Neuronal stem cell (in vitro differentiated cells): ENCODE results near the gene ASPRV1.

ENCODE experiments used
- DNase-seq: peaks from one replicate; pipeline ENCODE4 v3.0.0-alpha.2; 2013; ENCODE audit warnings: low spot score
- H2AFZ ChIP-seq: one replicate; pipeline ENCODE4 v1.6.1; 2013; ENCODE audit warnings: mild to moderate bottlenecking, low read length, inconsistent platforms
- H2AK5ac ChIP-seq: 2 replicates; pipeline ENCODE4 v1.6.1; 2013; ENCODE audit warnings: low read depth, mild to moderate bottlenecking, inconsistent platforms, low read length, moderate library complexity, mixed read lengths
- H2BK120ac ChIP-seq: 2 replicates; pipeline ENCODE4 v1.6.1; 2013; ENCODE audit warnings: low read depth, mild to moderate bottlenecking, inconsistent platforms, low read length, moderate library complexity, mixed read lengths
- H2BK12ac ChIP-seq: one replicate; pipeline ENCODE4 v1.6.1; 2013; ENCODE audit warnings: low read length, inconsistent platforms
- H2BK15ac ChIP-seq: 2 replicates; pipeline ENCODE4 v1.6.1; 2013; ENCODE audit warnings: mild to moderate bottlenecking, low read length, inconsistent platforms, mixed read lengths
- H2BK5ac ChIP-seq: one replicate; pipeline ENCODE4 v1.6.1; 2013; ENCODE audit warnings: inconsistent platforms, mild to moderate bottlenecking, low read length, moderate library complexity
- H3K14ac ChIP-seq: one replicate; pipeline ENCODE4 v1.6.1; 2013; ENCODE audit warnings: low read length, inconsistent platforms
- H3K18ac ChIP-seq: 2 replicates; pipeline ENCODE4 v1.6.1; 2013; ENCODE audit warnings: low read length, inconsistent platforms
- H3K23ac ChIP-seq: 2 replicates; pipeline ENCODE4 v1.6.1; 2013; ENCODE audit warnings: low read depth, mild to moderate bottlenecking, mixed read lengths, low read length, inconsistent platforms; ENCODE audit not compliant: poor library complexity
- H3K27ac ChIP-seq: replicated peaks from 3 replicates; pipeline ENCODE4 v1.5.1; 2013; ENCODE audit warnings: low read length, inconsistent platforms
- H3K27me3 ChIP-seq, 3 experiments: 2 replicates each; pipeline ENCODE4 v1.6.1; 2013; ENCODE audit warnings: low read length in 3 of 3, mild to moderate bottlenecking in 2 of 3, inconsistent platforms in 1 of 3, low read depth in 1 of 3, mixed read lengths in 1 of 3, moderate library complexity in 1 of 3; ENCODE audit not compliant: control insufficient read depth in 3 of 3, insufficient read depth in 3 of 3
- H3K36me3 ChIP-seq, 2 donors: replicated peaks in 1 of 2; 2 replicates each; pipeline ENCODE4 v1.6.1; 2013; ENCODE audit warnings: low read length in 2 of 2; ENCODE audit not compliant: control insufficient read depth in 2 of 2, insufficient read depth in 2 of 2
- H3K4ac ChIP-seq: 2 replicates; pipeline ENCODE4 v1.6.1; 2013; ENCODE audit warnings: inconsistent platforms, mild to moderate bottlenecking, low read length, moderate library complexity
- H3K4me1 ChIP-seq, 2 donors: 1 replicate in 1 of 2; 2 replicates in 1 of 2; pipeline ENCODE4 v1.6.1; 2013; ENCODE audit warnings: low read length in 2 of 2, low read depth in 1 of 2; ENCODE audit not compliant: control insufficient read depth in 2 of 2, insufficient read depth in 1 of 2
- H3K4me2 ChIP-seq: one replicate; pipeline ENCODE4 v1.6.1; 2013; ENCODE audit warnings: mild to moderate bottlenecking, low read length, inconsistent platforms; ENCODE audit not compliant: insufficient read depth, poor library complexity, severe bottlenecking
- H3K4me3 ChIP-seq, 2 donors: 2 replicates each; pipeline ENCODE4 v1.5.1; 2013; ENCODE audit warnings: low read length in 2 of 2, mild to moderate bottlenecking in 2 of 2, inconsistent platforms in 1 of 2, moderate library complexity in 1 of 2
- H3K79me1 ChIP-seq: one replicate; pipeline ENCODE4 v1.6.1; 2013; ENCODE audit warnings: low read depth, mild to moderate bottlenecking, inconsistent platforms, low read length, moderate library complexity
- H3K9ac ChIP-seq: one replicate; pipeline ENCODE4 v1.6.1; 2013; ENCODE audit warnings: mild to moderate bottlenecking, low read depth, low read length, inconsistent platforms; ENCODE audit not compliant: poor library complexity
- H3K9me3 ChIP-seq, 2 donors: replicated peaks in 1 of 2; 2 replicates each; pipeline versions ENCODE3 to v1.6.1; 2013; ENCODE audit warnings: low read length in 2 of 2, mild to moderate bottlenecking in 2 of 2, inconsistent platforms in 1 of 2, low read depth in 1 of 2, mixed read lengths in 1 of 2, moderate library complexity in 1 of 2; ENCODE audit not compliant: control insufficient read depth in 2 of 2, insufficient read depth in 1 of 2
- H4K8ac ChIP-seq: one replicate; pipeline ENCODE4 v1.6.1; 2013; ENCODE audit warnings: low read depth, mild to moderate bottlenecking, inconsistent platforms, low read length, moderate library complexity
- H4K91ac ChIP-seq: one replicate; pipeline ENCODE4 v1.6.1; 2013; ENCODE audit warnings: low read length, low read depth, mild to moderate bottlenecking, inconsistent platforms; ENCODE audit not compliant: poor library complexity
- WGBS, 2 donors: extraction: QIAGEN DNeasy Blood & Tissue Kit; methylation state at CpG; one replicate each; pipeline ENCODE4 v1.1.7; 2013; ENCODE audit warnings: missing lambda C conversion rate in 2 of 2, mixed read lengths in 1 of 2; ENCODE audit not compliant: insufficient read length in 2 of 2, insufficient replicate concordance in 1 of 2; ENCODE audit errors: extremely low coverage in 2 of 2; 5-methylcytosine and 5-hydroxymethylcytosine counted together

The ASPRV1 gene

DNA sequence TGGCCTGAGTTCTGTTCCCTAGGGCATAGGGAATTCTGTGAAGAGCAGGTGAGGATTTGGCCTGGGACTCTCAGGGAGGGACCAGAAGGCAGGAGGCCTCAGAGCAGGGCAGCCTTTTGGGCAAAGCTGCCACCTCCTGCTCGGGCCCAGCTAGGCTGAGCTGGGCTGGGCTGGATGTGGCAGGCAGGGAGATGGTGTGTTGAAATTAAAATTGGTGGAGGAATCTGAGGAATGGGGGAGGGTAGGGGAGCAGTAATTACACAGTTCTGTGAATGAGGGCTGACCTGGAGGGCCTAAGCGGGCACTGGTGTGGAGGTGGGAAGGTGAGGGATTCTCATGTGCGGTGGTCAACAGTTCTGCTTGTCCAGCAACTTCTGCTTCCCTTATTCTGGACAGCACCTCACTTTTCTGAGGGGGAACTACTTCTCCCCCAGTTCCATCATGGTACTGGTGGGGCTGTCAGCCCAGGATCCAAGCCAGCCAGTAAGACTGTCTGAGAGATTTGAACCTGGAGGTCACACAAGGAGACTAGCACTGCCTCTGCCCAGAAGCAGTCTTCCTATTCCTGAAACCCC lies 22.0 kb upstream of the ASPRV1 start:
- Histone ChIP-seq H3K27ac (no peak overlapping the region), H2BK15ac (no peak overlapping the region), H3K79me1 (no peaks in the 10 kb centered on the region), H3K14ac (peak overlapping the region; percentile 32), H3K9me3 (no peaks in the 10 kb centered on the region), H3K4me1 (no peaks in the 10 kb centered on the region), H3K18ac (no peak overlapping the region), H3K27me3 (no peaks in the 10 kb centered on the region), H4K8ac (no peak overlapping the region), H2AFZ (no peak overlapping the region), H3K4ac (no peak overlapping the region), H2BK12ac (no peak overlapping the region), H4K91ac (no peak overlapping the region), H3K9ac (no peak overlapping the region), H2BK120ac (no peak overlapping the region), H3K4me2 (no peak overlapping the region), H2AK5ac (no peak overlapping the region), H3K4me3 (no peak overlapping the region), H3K23ac (peak overlapping the region; percentile 78), H3K36me3 (no peaks in the 10 kb centered on the region), H2BK5ac (no peak overlapping the region)
- WGBS, 2 donors = no CpG with 5 or more reads among the region's 3 CpGs
- DNase-seq = no peak

DNA sequence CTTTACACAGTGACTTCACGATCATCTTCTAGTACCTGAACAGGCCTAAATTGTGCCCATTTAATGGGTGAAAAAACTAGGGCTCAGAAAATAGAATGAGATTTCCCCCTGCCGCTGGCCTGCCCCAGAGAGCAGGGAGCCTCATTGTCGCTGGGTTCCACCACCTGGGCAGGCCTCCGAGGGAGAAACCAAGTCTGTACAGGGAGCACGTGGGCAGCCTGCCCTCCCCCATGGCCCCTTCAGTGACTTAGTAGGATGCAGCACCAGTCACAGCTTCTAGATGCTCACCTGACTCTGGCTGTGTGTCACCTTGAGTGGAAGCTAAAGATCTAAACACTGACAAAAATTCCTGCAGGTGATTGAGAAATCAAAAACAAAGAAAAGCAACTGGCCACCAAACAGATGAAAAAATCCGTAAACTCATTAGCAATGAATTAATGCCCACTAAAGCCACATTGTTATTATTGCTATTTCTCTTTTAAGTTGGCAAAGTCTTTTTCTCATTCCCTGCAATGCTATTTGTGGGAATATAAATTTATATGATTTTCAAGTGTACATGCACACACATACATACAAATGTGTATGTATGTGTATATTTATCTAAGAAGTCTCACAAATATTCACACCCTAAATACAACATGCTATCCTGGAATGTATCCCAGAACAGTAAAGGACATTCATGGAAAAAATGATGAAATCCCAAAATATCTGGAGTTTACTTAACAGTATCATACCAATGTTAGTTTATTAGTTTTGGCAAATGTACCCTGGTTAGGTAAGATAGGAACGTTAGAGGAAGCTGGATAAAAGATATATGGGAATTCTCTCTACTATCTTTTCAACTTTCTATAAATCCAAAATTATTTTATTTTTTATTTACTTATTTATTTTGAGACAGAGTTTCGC lies 18.7 kb upstream of the ASPRV1 start:
- Histone ChIP-seq H2BK5ac (no peak overlapping the region), H3K27me3 (no peaks in the 10 kb centered on the region), H2BK15ac (no peak overlapping the region), H4K8ac (no peak overlapping the region), H2AFZ (no peak overlapping the region), H2AK5ac (no peak overlapping the region), H3K9ac (no peak overlapping the region), H3K4ac (no peak overlapping the region), H3K36me3 (no peaks in the 10 kb centered on the region), H4K91ac (no peak overlapping the region), H3K4me3 (no peak overlapping the region), H3K79me1 (no peaks in the 10 kb centered on the region), H3K9me3 (no peaks in the 10 kb centered on the region), H3K23ac (no peak overlapping the region), H3K27ac (no peak overlapping the region), H3K4me1 (peaks cover 0 to 2% of the 10 kb centered on the region in 2 donors), H3K18ac (peak overlapping the region; percentile 8), H2BK12ac (no peak overlapping the region), H3K14ac (no peak overlapping the region), H3K4me2 (no peak overlapping the region), H2BK120ac (no peak overlapping the region)
- no CpG with 5 or more reads among the region's 8 CpGs for WGBS, 2 donors
- no peak for DNase-seq

DNA sequence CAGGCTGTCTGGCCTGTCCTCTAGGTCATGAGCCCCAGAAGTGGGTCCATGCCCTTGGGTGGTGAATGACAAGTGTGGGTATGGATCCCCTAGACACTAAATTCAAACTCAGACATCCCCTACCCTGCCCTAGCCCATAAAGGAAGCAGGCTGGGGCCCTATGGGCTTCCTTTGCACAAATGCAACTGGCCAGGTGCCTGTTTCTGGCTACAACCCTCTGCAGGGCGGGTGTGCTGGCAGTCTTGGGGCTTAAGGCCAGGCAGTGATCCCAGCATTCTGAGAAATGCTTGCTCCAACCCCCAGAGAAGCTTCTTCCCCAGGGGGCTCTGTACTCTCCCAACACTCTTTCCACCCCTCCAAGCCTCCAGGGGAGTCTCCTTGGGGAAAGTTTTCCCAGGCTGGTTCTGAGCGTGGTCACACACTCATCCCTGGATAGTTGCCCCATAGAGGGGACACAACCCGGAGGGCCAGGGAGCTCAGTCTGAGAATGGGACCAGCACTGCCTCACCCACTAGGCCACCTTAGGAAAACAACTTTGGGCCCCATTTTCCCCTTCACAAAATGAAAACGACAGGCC lies 16.6 kb upstream of the ASPRV1 start:
- Histone ChIP-seq H2AFZ (no peak overlapping the region), H3K27ac (no peak overlapping the region), H3K4me2 (no peak overlapping the region), H3K36me3 (no peaks in the 10 kb centered on the region), H2BK15ac (no peak overlapping the region), H3K23ac (no peak overlapping the region), H3K18ac (no peak overlapping the region), H2BK5ac (no peak overlapping the region), H2BK120ac (no peak overlapping the region), H3K14ac (no peak overlapping the region), H4K8ac (no peak overlapping the region), H2AK5ac (no peak overlapping the region), H3K27me3 (no peaks in the 10 kb centered on the region), H3K4me3 (no peak overlapping the region), H4K91ac (no peak overlapping the region), H3K9ac (no peak overlapping the region), H3K4ac (no peak overlapping the region), H2BK12ac (no peak overlapping the region), H3K79me1 (no peaks in the 10 kb centered on the region), H3K9me3 (no peaks in the 10 kb centered on the region), H3K4me1 (peaks cover 0 to 4% of the 10 kb centered on the region in 2 donors)
- WGBS, 2 donors = no CpG with 5 or more reads among the region's 4 CpGs
- DNase-seq = no peak

DNA sequence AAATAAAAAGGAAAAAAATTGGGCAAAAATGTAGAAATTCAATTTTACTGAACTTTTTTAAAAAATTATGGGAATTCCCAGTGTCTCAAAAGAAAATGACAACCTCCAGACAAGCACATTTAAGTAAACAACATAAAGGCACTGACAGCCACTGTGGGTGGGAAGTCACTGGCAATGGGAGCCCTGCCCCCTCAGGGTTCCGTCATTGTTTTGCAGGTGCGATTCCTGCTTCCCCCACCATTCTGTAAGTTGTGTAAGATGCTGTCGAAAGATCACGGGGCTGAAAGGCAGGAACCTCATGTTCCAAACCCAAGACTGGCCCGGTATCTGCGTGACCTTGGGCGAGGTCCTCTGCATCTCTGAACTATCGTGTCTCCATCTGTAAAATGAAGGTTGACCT lies 15.8 kb upstream of the ASPRV1 start:
- no peak overlapping the region for H2BK5ac ChIP-seq
- no peak overlapping the region for H2BK12ac ChIP-seq
- WGBS, 2 donors = no CpG with 5 or more reads among the region's 8 CpGs
- no peaks in the 10 kb centered on the region for H3K36me3 ChIP-seq
- H3K4me1 ChIP-seq = peaks cover 0 to 4% of the 10 kb centered on the region in 2 donors
- H4K8ac ChIP-seq = no peak overlapping the region
- no peak overlapping the region for H3K9ac ChIP-seq
- H3K4me3 ChIP-seq = no peak overlapping the region
- no peak overlapping the region for H3K4ac ChIP-seq
- H3K27me3 ChIP-seq = no peaks in the 10 kb centered on the region
- no peak overlapping the region for H2BK15ac ChIP-seq
- no peak overlapping the region for H3K4me2 ChIP-seq
- H4K91ac ChIP-seq = no peak overlapping the region
- H3K9me3 ChIP-seq = no peaks in the 10 kb centered on the region
- H3K79me1 ChIP-seq = no peaks in the 10 kb centered on the region
- no peak overlapping the region for H2AK5ac ChIP-seq
- no peak overlapping the region for H3K18ac ChIP-seq
- no peak overlapping the region for H3K14ac ChIP-seq
- DNase-seq = no peak
- no peak overlapping the region for H3K27ac ChIP-seq
- no peak overlapping the region for H2AFZ ChIP-seq
- H3K23ac ChIP-seq = no peak overlapping the region
- no peak overlapping the region for H2BK120ac ChIP-seq
